ENCODE results near the gene PLXNA4.

Gene PLXNA4

GRCh38 chr7:132187869-132188789, 388.1 kb downstream of the PLXNA4 start:
- TF ChIP-seq, protein P1, sequence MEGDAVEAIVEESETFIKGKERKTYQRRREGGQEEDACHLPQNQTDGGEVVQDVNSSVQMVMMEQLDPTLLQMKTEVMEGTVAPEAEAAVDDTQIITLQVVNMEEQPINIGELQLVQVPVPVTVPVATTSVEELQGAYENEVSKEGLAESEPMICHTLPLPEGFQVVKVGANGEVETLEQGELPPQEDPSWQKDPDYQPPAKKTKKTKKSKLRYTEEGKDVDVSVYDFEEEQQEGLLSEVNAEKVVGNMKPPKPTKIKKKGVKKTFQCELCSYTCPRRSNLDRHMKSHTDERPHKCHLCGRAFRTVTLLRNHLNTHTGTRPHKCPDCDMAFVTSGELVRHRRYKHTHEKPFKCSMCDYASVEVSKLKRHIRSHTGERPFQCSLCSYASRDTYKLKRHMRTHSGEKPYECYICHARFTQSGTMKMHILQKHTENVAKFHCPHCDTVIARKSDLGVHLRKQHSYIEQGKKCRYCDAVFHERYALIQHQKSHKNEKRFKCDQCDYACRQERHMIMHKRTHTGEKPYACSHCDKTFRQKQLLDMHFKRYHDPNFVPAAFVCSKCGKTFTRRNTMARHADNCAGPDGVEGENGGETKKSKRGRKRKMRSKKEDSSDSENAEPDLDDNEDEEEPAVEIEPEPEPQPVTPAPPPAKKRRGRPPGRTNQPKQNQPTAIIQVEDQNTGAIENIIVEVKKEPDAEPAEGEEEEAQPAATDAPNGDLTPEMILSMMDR (IDR thresholded peaks at IDR 0.05; ENCODE audit: low read depth, low read length, poor library complexity, severe bottlenecking), result no peak
- no peak for TF ChIP-seq EZH2phosphoT487 (IDR thresholded peaks at IDR 0.05; ENCODE audit: borderline replicate concordance, low read length)
- H3K4me2 ChIP-seq (ENCODE audit: low read length), result no peak overlapping the region

GRCh38 chr7:132187391-132187790, 388.9 kb downstream of the PLXNA4 start:
- Histone ChIP-seq H3F3A (ENCODE audit: control insufficient read depth, insufficient read depth) (no peaks in the 10 kb centered on the region), H3K9me3 (ENCODE audit: control insufficient read depth, insufficient read depth, low read length) (peaks cover 9% of the 10 kb centered on the region), H3K79me2 (ENCODE audit: control insufficient read depth, low read length) (no peaks in the 10 kb centered on the region), H3K4me3 (ENCODE audit: low read length) (no peak overlapping the region), H3K9me2 (replicated peaks; ENCODE audit: control insufficient read depth, low read length) (no peaks in the 10 kb centered on the region), H3K4me2 (ENCODE audit: low read length) (no peak overlapping the region), H3K36me3 (ENCODE audit: control insufficient read depth, low read length) (no peaks in the 10 kb centered on the region), H4K20me1 (ENCODE audit: control insufficient read depth, insufficient read depth, low read depth, low read length) (no peaks in the 10 kb centered on the region), H3K27ac (ENCODE audit: low read depth, low read length) (no peak overlapping the region), H3K27me3 (ENCODE audit: control insufficient read depth, low read length) (no peaks in the 10 kb centered on the region), H3K4me1 (ENCODE audit: control insufficient read depth, low read length) (no peaks in the 10 kb centered on the region)
- TF ChIP-seq EZH2phosphoT487 (IDR thresholded peaks at IDR 0.05; ENCODE audit: borderline replicate concordance, low read length), result no peak
- TF ChIP-seq, protein P1 (IDR thresholded peaks at IDR 0.05; ENCODE audit: low read depth, low read length, poor library complexity, severe bottlenecking), result no peak

More at GRCh38 chr7:132187869-132188789, 388.1 kb downstream of the PLXNA4 start:
- Histone ChIP-seq H3K4me1 (ENCODE audit: control insufficient read depth, low read length) (no peaks in the 10 kb centered on the region), H3K4me3 (ENCODE audit: low read length) (no peak overlapping the region), H3K9me2 (replicated peaks; ENCODE audit: control insufficient read depth, low read length) (no peaks in the 10 kb centered on the region), H3K27me3 (ENCODE audit: control insufficient read depth, low read length) (no peaks in the 10 kb centered on the region), H3K9me3 (ENCODE audit: control insufficient read depth, insufficient read depth, low read length) (peaks cover 9% of the 10 kb centered on the region), H3F3A (ENCODE audit: control insufficient read depth, insufficient read depth) (no peaks in the 10 kb centered on the region), H4K20me1 (ENCODE audit: control insufficient read depth, insufficient read depth, low read depth, low read length) (0 out of 2 replicates have a peak, but pooled peaks cover 3% of the 10 kb centered on the region), H3K36me3 (ENCODE audit: control insufficient read depth, low read length) (no peaks in the 10 kb centered on the region), H3K79me2 (ENCODE audit: control insufficient read depth, low read length) (no peaks in the 10 kb centered on the region), H3K27ac (ENCODE audit: low read depth, low read length) (no peak overlapping the region)

DNA sequence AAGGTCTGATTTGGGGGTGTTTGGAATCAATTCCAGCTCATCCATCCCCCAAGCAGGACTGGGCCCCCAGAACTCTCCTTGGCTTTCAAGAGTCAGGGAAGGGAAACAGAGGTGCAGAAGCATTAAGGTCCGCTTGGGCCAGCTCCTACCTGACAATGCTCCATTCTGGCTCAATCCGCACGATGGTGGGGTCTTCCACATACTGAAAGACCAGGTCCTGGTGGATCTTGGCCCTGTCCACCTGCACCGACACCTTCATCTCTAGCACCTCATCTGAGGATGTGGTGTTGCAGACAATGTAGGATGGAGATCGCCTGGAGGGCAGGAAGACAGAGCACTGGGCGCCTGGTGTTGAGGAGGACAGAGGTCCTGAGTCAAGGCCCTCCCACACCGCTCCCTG, 391.1 kb downstream of the PLXNA4 start:
- H3K27ac ChIP-seq (ENCODE audit: low read depth, low read length), result no peak overlapping the region
- no peaks in the 10 kb centered on the region for H3K4me1 ChIP-seq (ENCODE audit: control insufficient read depth, low read length)
- no peak overlapping the region for H3K4me3 ChIP-seq (ENCODE audit: low read length)
- H3K9me2 ChIP-seq (replicated peaks; ENCODE audit: control insufficient read depth, low read length), result no peaks in the 10 kb centered on the region
- no peak for TF ChIP-seq EZH2phosphoT487 (IDR thresholded peaks at IDR 0.05; ENCODE audit: borderline replicate concordance, low read length)
- TF ChIP-seq, protein P1 (IDR thresholded peaks at IDR 0.05; ENCODE audit: low read depth, low read length, poor library complexity, severe bottlenecking), result no peak
- H3K9me3 ChIP-seq (ENCODE audit: control insufficient read depth, insufficient read depth, low read length), result peaks cover 9% of the 10 kb centered on the region
- H3K27me3 ChIP-seq (ENCODE audit: control insufficient read depth, low read length), result no peaks in the 10 kb centered on the region
- no peak overlapping the region for H3K4me2 ChIP-seq (ENCODE audit: low read length)
- no peaks in the 10 kb centered on the region for H3K79me2 ChIP-seq (ENCODE audit: control insufficient read depth, low read length)
- no peaks in the 10 kb centered on the region for H3K36me3 ChIP-seq (ENCODE audit: control insufficient read depth, low read length)
- no peaks in the 10 kb centered on the region for H3F3A ChIP-seq (ENCODE audit: control insufficient read depth, insufficient read depth)
- no peaks in the 10 kb centered on the region for H4K20me1 ChIP-seq (ENCODE audit: control insufficient read depth, insufficient read depth, low read depth, low read length)

Data from DOHH2 (cell line).